Neural crest cell (in vitro differentiated cells): Measurements from ENCODE around the gene TPP1. TPM values are rescaled to one million over a fixed set of nuclear protein-coding genes. Genes with fewer than 3 reads are reported as not detected.

ENCODE experiments used
- DNase-seq: peaks from one replicate; pipeline ENCODE4 v3.0.0; 2021; ENCODE audit warnings: low read depth, mixed read lengths, low spot score
- H3K27ac Mint-ChIP-seq: one replicate; pipeline ENCODE4 v1.8.0; 2021; ENCODE audit warnings: mild to moderate bottlenecking, mixed read lengths; ENCODE audit not compliant: unreplicated experiment
- H3K27me3 Mint-ChIP-seq: 2 replicates; pipeline ENCODE4 v1.8.0; 2021; ENCODE audit warnings: low read depth, mild to moderate bottlenecking, mixed read lengths
- H3K36me3 Mint-ChIP-seq: 2 replicates; pipeline ENCODE4 v1.8.0; 2021; ENCODE audit warnings: low read depth, mild to moderate bottlenecking, mixed read lengths
- H3K4me1 Mint-ChIP-seq: 2 replicates; pipeline ENCODE4 v1.8.0; 2021; ENCODE audit warnings: mixed read lengths
- H3K4me3 Mint-ChIP-seq: one replicate; pipeline ENCODE4 v1.8.0; 2021; ENCODE audit warnings: mild to moderate bottlenecking, mixed read lengths
- H3K9me3 Mint-ChIP-seq: 2 replicates; pipeline ENCODE4 v1.8.0; 2021; ENCODE audit warnings: mixed read lengths
- total RNA-seq: library from RNA; stranded (reverse); gene quantifications from 2 replicates; pipeline ENCODE4 v1.2.1, GENCODE V29; 2021
- TF ChIP-seq, protein P1 (sequence below): fragments of 200-600 bp; sonication (generic); conservative IDR thresholded peaks from 2 replicates; pipeline ENCODE4 v1.5.0; 2021; ENCODE audit warnings: antibody characterized with exemption, mild to moderate bottlenecking

The TPP1 gene
- total RNA-seq, 1 donor from 2014 or later, result 44.7 TPM

DNA sequence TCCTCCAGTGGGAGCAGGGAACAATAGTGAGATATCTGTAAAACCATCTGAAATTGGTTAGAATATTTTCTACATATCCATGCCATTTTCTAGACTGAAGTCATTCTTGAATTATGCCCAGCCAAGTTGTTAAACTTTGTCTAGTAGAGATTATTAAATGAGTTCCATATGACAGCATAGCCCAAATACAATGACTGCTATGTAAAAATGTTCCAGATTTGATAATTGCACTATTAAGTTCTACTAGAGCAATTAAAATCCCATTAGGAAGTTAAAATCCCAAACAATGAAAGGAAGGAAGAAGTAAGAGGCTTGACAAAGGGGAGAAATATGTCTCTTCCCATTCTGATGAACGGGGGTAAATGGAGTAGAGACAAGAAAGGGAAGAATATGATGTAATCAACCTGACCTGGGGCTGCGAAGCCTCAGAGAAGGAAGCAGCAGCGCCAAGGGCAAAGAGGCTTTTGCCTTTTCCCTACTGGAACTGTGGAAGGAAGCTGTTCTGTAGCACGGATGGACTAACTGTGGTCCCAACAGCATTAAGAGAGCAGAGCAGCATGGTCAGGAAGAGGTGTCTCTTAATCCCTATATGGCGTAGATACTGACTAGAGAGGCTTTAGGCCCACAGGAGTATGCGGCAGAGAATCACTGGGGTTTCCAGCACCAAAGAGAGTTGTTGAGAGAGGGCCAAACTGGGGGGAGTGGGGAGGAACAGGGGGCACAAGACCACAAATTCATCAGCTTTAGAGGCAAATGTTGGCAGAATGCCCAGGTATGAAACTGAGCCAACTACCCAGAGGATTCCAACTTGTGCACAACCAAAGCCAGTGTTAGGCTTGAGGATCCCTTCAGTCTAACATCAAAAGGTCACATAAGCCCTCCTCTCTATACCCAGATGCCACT lies 42.5 kb downstream of the TPP1 start:
- Mint-ChIP-seq H3K4me3 (no peak overlapping the region), H3K9me3 (no peaks in the 10 kb centered on the region), H3K27me3 (no peaks in the 10 kb centered on the region), H3K27ac (no peak overlapping the region), H3K4me1 (peaks cover 20% of the 10 kb centered on the region), H3K36me3 (peaks cover 13% of the 10 kb centered on the region)
- DNase-seq, result no peak
- TF ChIP-seq, protein P1, sequence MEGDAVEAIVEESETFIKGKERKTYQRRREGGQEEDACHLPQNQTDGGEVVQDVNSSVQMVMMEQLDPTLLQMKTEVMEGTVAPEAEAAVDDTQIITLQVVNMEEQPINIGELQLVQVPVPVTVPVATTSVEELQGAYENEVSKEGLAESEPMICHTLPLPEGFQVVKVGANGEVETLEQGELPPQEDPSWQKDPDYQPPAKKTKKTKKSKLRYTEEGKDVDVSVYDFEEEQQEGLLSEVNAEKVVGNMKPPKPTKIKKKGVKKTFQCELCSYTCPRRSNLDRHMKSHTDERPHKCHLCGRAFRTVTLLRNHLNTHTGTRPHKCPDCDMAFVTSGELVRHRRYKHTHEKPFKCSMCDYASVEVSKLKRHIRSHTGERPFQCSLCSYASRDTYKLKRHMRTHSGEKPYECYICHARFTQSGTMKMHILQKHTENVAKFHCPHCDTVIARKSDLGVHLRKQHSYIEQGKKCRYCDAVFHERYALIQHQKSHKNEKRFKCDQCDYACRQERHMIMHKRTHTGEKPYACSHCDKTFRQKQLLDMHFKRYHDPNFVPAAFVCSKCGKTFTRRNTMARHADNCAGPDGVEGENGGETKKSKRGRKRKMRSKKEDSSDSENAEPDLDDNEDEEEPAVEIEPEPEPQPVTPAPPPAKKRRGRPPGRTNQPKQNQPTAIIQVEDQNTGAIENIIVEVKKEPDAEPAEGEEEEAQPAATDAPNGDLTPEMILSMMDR, result no peak

DNA sequence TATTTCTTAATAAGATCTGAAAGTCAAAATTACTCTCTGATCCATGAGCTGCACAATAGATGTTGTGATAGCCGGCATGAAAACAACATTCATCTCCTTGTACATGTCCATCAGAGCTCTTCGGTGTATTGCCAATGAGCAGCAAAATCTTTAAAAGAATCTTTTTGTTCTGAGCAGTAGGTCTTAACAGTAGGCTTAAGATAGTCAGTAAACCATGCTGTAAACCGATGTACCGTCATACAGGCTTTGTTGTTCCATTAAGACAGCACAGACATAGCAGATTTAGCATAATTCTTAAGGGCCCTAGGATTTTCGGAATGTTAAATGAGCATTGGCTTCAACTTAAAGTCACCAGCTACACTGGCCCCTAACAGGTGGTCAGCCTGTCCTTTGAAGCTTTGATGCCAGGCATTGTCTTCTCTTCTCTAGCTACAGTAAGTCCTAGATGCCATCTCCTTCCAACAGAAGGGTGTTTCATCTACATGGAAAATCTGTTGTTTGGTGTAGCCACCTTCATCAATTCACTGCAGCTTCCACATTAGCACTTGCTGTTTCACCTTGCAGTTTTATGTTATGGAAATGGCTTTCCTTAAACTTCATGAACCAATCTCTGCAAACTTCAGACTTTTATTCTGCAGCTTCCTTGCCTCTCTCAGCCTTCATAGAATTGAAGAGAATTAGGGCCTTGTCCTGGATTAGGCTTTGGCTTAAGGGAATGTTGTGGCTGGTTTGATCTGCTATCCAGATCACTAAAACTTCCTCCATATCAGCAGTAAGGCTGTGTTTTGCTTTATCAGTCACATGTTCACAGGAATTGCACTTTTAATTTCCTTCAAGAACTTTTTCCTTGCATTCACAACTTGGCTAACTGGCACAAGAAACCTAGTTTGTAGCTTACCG lies 44.2 kb downstream of the TPP1 start:
- H3K4me1 Mint-ChIP-seq, result peaks cover 20% of the 10 kb centered on the region
- no peak for DNase-seq
- no peaks in the 10 kb centered on the region for H3K27me3 Mint-ChIP-seq
- H3K27ac Mint-ChIP-seq, result no peak overlapping the region
- no peak overlapping the region for H3K4me3 Mint-ChIP-seq
- H3K36me3 Mint-ChIP-seq, result peaks cover 6% of the 10 kb centered on the region
- no peaks in the 10 kb centered on the region for H3K9me3 Mint-ChIP-seq
- TF ChIP-seq, protein P1, result no peak

DNA sequence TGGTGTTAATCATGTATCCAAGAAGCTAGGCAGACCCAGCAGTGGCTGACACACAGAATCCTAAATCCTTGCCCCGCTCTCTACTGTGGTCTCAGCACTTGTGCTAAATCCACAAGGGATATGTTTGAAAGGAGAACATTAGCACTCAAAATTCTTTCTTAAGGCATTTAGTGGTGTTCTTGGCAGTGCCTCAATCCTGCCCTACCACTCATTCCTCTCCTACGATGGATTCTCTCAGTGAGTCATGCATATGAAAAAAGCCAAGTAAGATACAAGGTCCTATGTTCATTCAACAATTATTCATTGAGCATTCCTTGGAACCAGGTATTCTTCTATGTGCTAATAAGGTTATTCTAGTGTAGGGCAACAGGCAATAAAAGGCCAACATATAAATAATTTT lies 47.0 kb downstream of the TPP1 start:
- Mint-ChIP-seq H3K36me3 (peaks cover 11% of the 10 kb centered on the region), H3K9me3 (no peaks in the 10 kb centered on the region), H3K27ac (no peak overlapping the region)

DNA sequence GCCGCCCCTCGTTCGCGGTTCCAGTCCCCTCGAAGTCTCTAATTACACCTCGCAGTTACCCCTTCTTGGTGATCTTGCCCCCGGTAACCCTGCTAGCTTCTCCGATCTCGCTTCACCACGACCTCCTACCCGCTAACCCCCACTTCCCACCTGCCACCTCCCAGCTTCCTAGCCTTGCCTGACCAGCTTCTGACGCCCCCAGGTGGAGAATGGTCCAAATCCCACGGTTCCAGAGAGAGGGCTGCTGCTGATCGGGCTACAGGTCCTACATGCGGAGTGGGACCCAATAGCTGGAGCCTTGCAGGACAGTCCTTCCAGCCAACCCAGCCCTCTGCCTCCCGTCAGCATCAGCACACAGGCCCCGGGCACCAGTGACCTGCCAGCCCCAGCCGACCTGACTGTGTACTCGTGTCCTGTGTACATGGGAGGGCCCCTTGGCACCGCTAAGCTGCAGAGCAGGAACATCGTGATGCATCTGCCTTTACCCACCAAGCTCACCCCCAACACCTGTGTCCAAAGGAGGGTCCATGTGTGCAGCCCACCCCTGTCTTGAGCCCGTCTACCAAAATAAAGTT lies 47.7 kb downstream of the TPP1 start:
- DNase-seq, result no peak
- H3K27me3 Mint-ChIP-seq, result no peaks in the 10 kb centered on the region
- peaks cover 11% of the 10 kb centered on the region for H3K36me3 Mint-ChIP-seq
- peaks cover 15% of the 10 kb centered on the region for H3K4me1 Mint-ChIP-seq
- H3K4me3 Mint-ChIP-seq, result no peak overlapping the region
- H3K27ac Mint-ChIP-seq, result no peak overlapping the region
- H3K9me3 Mint-ChIP-seq, result no peaks in the 10 kb centered on the region
- TF ChIP-seq, protein P1, result no peak

More for the DNA sequence above, 47.0 kb downstream of the TPP1 start:
- Mint-ChIP-seq H3K27me3 (no peaks in the 10 kb centered on the region), H3K4me3 (no peak overlapping the region), H3K4me1 (peaks cover 20% of the 10 kb centered on the region)
- DNase-seq, result no peak
- TF ChIP-seq, protein P1, result no peak

DNA sequence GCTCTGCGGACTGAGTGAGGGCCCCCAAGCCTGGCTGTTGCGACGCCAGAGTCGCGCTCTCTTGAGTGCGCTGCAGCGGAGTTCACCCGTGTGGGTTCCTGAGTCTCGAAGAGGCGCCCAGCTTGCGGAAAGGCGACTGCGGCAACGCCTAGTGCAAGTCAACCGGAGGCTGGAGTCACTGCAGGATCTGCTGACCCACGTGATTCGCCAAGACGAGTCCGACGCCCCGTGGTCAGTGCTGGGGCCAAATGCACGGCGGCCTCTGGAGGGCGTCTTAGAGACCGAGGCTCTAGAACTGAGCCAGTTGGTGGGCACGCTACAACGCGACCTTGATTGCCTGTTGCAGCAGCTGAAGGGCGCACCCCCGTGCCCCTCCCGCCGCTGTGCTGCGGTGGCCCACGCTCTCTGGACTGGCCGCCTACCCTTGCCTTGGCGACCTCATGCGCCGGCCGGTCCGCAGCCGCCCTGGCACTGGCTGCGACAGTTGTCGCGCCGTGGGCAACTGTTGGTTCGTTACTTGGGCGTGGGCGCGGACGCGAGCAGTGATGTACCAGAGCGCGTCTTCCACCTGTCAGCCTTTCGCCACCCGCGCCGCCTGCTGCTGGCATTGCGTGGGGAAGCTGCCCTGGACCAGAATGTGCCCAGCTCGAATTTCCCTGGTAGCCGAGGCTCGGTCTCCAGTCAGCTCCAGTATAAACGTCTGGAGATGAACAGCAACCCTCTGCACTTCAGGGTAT lies 48.4 kb downstream of the TPP1 start:
- H3K4me1 Mint-ChIP-seq, result peaks cover 12% of the 10 kb centered on the region
- H3K9me3 Mint-ChIP-seq, result no peaks in the 10 kb centered on the region
- H3K4me3 Mint-ChIP-seq, result no peak overlapping the region
- TF ChIP-seq, protein P1, result no peak
- no peaks in the 10 kb centered on the region for H3K27me3 Mint-ChIP-seq
- H3K27ac Mint-ChIP-seq, result no peak overlapping the region
- H3K36me3 Mint-ChIP-seq, result peaks cover 11% of the 10 kb centered on the region
- no peak for DNase-seq
